CD8-positive, alpha-beta memory T cell (primary cell): Measurements from ENCODE around the gene RELB. TPM values are rescaled to one million over a fixed set of nuclear protein-coding genes. Genes with fewer than 3 reads are reported as not detected.

ENCODE experiments used
- CTCF ChIA-PET: fragments of 350-600 bp; sonication (Branson Sonifier 250); formaldehyde crosslinking; loops from one replicate; lab custom pipeline; 2021; ENCODE audit warnings: antibody characterized with exemption; lab: Charles Lee
- POLR2A ChIA-PET: fragments of 350-600 bp; sonication (Branson Sonifier 250); formaldehyde crosslinking; loops from one replicate; lab custom pipeline; 2021; ENCODE audit warnings: antibody characterized with exemption; lab: Charles Lee
- DNase-seq, 5 donors: peaks; one replicate each; pipeline versions ENCODE4 v3.0.0 to v3.0.0-alpha.2; 2020 to 2022; ENCODE audit warnings: mixed read lengths in 1 of 5
- H3K27ac ChIP-seq: one replicate; pipeline ENCODE4 v1.7.0; 2013; ENCODE audit warnings: low read depth, mild to moderate bottlenecking, low read length, moderate library complexity
- H3K27me3 ChIP-seq: 2 replicates; pipeline ENCODE4 v1.7.0; 2013; ENCODE audit warnings: low read length, mild to moderate bottlenecking; ENCODE audit not compliant: insufficient read depth, poor library complexity, severe bottlenecking
- H3K36me3 ChIP-seq: 2 replicates; pipeline ENCODE4 v1.7.0; 2013; ENCODE audit warnings: mild to moderate bottlenecking, low read length, moderate library complexity; ENCODE audit not compliant: insufficient read depth
- H3K4me1 ChIP-seq: 2 replicates; pipeline ENCODE4 v1.7.0; 2013; ENCODE audit warnings: mild to moderate bottlenecking, low read length, moderate library complexity; ENCODE audit not compliant: insufficient read depth
- H3K4me3 ChIP-seq: 2 replicates; pipeline ENCODE4 v1.7.0; 2013; ENCODE audit warnings: mild to moderate bottlenecking, low read length
- H3K9me3 ChIP-seq: 2 replicates; pipeline ENCODE4 v1.7.0; 2013; ENCODE audit warnings: mild to moderate bottlenecking, low read length
- H3K27ac Mint-ChIP-seq, 8 donors: one replicate each; pipeline ENCODE4 v1.8.0; 2020 to 2021; ENCODE audit warnings: mixed read lengths in 8 of 8, mild to moderate bottlenecking in 6 of 8, inconsistent platforms in 3 of 8, moderate library complexity in 3 of 8
- H3K27me3 Mint-ChIP-seq, 2 donors: one replicate each; pipeline ENCODE4 v1.8.0; 2020 to 2021; ENCODE audit warnings: mixed read lengths in 2 of 2, mild to moderate bottlenecking in 1 of 2, moderate library complexity in 1 of 2
- H3K36me3 Mint-ChIP-seq, 3 donors: one replicate each; pipeline ENCODE4 v1.8.0; 2020 to 2021; ENCODE audit warnings: mixed read lengths in 3 of 3, inconsistent platforms in 1 of 3, mild to moderate bottlenecking in 1 of 3
- H3K4me1 Mint-ChIP-seq, 3 donors: one replicate each; pipeline ENCODE4 v1.8.0; 2020 to 2021; ENCODE audit warnings: mixed read lengths in 3 of 3, inconsistent platforms in 1 of 3, mild to moderate bottlenecking in 1 of 3
- H3K4me3 Mint-ChIP-seq, 7 donors: one replicate each; pipeline ENCODE4 v1.8.0; 2020 to 2021; ENCODE audit warnings: mixed read lengths in 7 of 7, mild to moderate bottlenecking in 6 of 7, moderate library complexity in 4 of 7, inconsistent platforms in 2 of 7
- H3K9me3 Mint-ChIP-seq, 5 donors: one replicate each; pipeline ENCODE4 v1.8.0; 2020 to 2022; ENCODE audit warnings: mixed read lengths in 5 of 5, mild to moderate bottlenecking in 3 of 5, moderate library complexity in 2 of 5, inconsistent platforms in 1 of 5
- polyA plus RNA-seq: library from polyadenylated mRNA; unstranded; fragments of 300-500 nt; fragmentation: Illumina TruSeq; gene quantifications from one replicate; pipeline ENCODE4 v1.2.3, GENCODE V29; 2021
- total RNA-seq, 2 experiments: library from RNA; stranded (reverse); gene quantifications; one replicate each; pipeline ENCODE4 v1.2.3, GENCODE V29; 2021

RELB gene
- total and polyA plus RNA-seq, 3 experiments from 2014 or later: 22.7 to 57.4 (median 53.4) TPM

GRCh38 chr19:45011959-45012358, 10.7 kb downstream of the RELB start:
- Mint-ChIP-seq H3K27me3 (peaks cover 0 to 1% of the 10 kb centered on the region in 2 donors), H3K9me3 (no peaks in the 10 kb centered on the region), H3K36me3 (peaks cover 0 to 54% (median 8%) of the 10 kb centered on the region in 3 donors), H3K4me3 (no peak overlapping the region), H3K4me1 (peaks cover 14 to 20% (median 17%) of the 10 kb centered on the region in 3 donors), H3K27ac (peak overlapping the region in 1 of 8 donors; percentile 48)
- CTCF ChIA-PET: no interaction called here
- Histone ChIP-seq H3K4me1 (peaks cover 7% of the 10 kb centered on the region), H3K27me3 (no peaks in the 10 kb centered on the region), H3K36me3 (peaks cover 5% of the 10 kb centered on the region), H3K9me3 (no peaks in the 10 kb centered on the region), H3K27ac (no peak overlapping the region), H3K4me3 (no peak overlapping the region)
- no peak for DNase-seq
- POLR2A ChIA-PET: no interaction called here

- no peaks in the 10 kb centered on the region for H3K36me3 ChIP-seq
- Mint-ChIP-seq H3K27ac (peak overlapping the region; percentile 92 to 99 (median 94)), H3K4me1 (peaks cover 12 to 28% (median 18%) of the 10 kb centered on the region in 3 donors), H3K9me3 (no peaks in the 10 kb centered on the region), H3K4me3 (peak overlapping the region; percentile 15 to 76 (median 61)), H3K27me3 (no peaks in the 10 kb centered on the region), H3K36me3 (peaks cover 0 to 48% (median 4%) of the 10 kb centered on the region in 3 donors)
- peaks cover 10% of the 10 kb centered on the region for H3K4me1 ChIP-seq
- peak; percentile 62 to 93 (median 81) for DNase-seq
- H3K27me3 ChIP-seq: no peaks in the 10 kb centered on the region
- ChIA-PET POLR2A (interaction anchor here (0.5 kb wide), 1 partner anchor 33 kb away, joined by 3 read pairs; no protein-coding TSS in a partner anchor), CTCF (interaction anchor here (0.7 to 1.7 kb wide), 4 partner anchors 22 to 108 kb away, joined by 3 to 7 read pairs (median 4); partner anchors contain the start of gene CLASRP)
- no peaks in the 10 kb centered on the region for H3K9me3 ChIP-seq
- peak overlapping the region; percentile 68 for H3K27ac ChIP-seq
- H3K4me3 ChIP-seq: no peak overlapping the region
Observed at GRCh38 chr19:45016388-45017314, 15.4 kb downstream of the RELB start.

DNA sequence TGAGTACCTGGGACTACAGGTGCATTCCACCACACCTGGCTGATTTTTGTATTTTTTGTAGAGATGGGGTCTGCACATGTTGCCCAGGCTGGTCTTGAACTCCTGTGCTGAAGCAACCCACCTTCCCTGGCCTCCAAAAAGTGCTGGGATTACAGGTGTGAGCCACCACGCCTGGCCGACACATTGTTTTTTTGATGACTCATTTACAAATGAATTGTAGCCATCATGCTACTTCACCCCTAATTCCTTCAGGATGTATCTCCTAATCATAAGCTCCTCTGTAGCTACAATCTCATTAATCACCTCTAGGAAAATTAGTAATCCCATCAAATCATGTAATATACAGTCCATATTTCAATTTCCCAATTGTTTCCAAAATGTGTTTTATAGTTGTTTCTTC, 17.9 kb downstream of the RELB start:
- ChIA-PET CTCF (interaction anchor here (1.4 kb wide), 1 partner anchor 20 kb away, joined by 3 read pairs; no protein-coding TSS in a partner anchor), POLR2A (no interaction called here)
- Histone ChIP-seq H3K4me1 (peaks cover 10% of the 10 kb centered on the region), H3K27me3 (no peaks in the 10 kb centered on the region), H3K4me3 (no peak overlapping the region), H3K27ac (no peak overlapping the region), H3K36me3 (no peaks in the 10 kb centered on the region), H3K9me3 (no peaks in the 10 kb centered on the region)
- no peaks in the 10 kb centered on the region for H3K27me3 Mint-ChIP-seq
- H3K9me3 Mint-ChIP-seq: no peaks in the 10 kb centered on the region
- H3K4me1 Mint-ChIP-seq: peaks cover 12 to 28% (median 18%) of the 10 kb centered on the region in 3 donors
- peaks cover 0 to 45% (median 5%) of the 10 kb centered on the region in 3 donors for H3K36me3 Mint-ChIP-seq
- DNase-seq: no peak
- H3K4me3 Mint-ChIP-seq: no peak overlapping the region
- peak overlapping the region in 6 of 8 donors; percentile 2 to 66 (median 47) for H3K27ac Mint-ChIP-seq

- Mint-ChIP-seq H3K4me1 (peaks cover 12 to 27% (median 18%) of the 10 kb centered on the region in 3 donors), H3K9me3 (no peaks in the 10 kb centered on the region), H3K27ac (peak overlapping the region in 1 of 8 donors; percentile 85), H3K4me3 (no peak overlapping the region), H3K27me3 (no peaks in the 10 kb centered on the region), H3K36me3 (peaks cover 0 to 42% (median 5%) of the 10 kb centered on the region in 3 donors)
- Histone ChIP-seq H3K9me3 (no peaks in the 10 kb centered on the region), H3K4me1 (peaks cover 10% of the 10 kb centered on the region), H3K27me3 (no peaks in the 10 kb centered on the region), H3K36me3 (no peaks in the 10 kb centered on the region), H3K27ac (no peak overlapping the region), H3K4me3 (no peak overlapping the region)
- ChIA-PET CTCF (interaction anchor here (1.4 kb wide), 1 partner anchor 228 kb away, joined by 3 read pairs; no protein-coding TSS in a partner anchor), POLR2A (no interaction called here)
- no peak for DNase-seq
Observed at GRCh38 chr19:45020071-45020470, 18.8 kb downstream of the RELB start.

GRCh38 chr19:45021971-45022370, 20.7 kb downstream of the RELB start:
- Mint-ChIP-seq H3K4me1 (peaks cover 2 to 9% (median 3%) of the 10 kb centered on the region in 3 donors), H3K9me3 (no peaks in the 10 kb centered on the region), H3K27ac (peak overlapping the region in 2 of 8 donors; percentile 42 to 79), H3K36me3 (peaks cover 0 to 43% (median 5%) of the 10 kb centered on the region in 3 donors), H3K27me3 (no peaks in the 10 kb centered on the region), H3K4me3 (no peak overlapping the region)
- POLR2A ChIA-PET: no interaction called here
- Histone ChIP-seq H3K27ac (no peak overlapping the region), H3K27me3 (no peaks in the 10 kb centered on the region), H3K9me3 (no peaks in the 10 kb centered on the region), H3K4me1 (peaks cover 3% of the 10 kb centered on the region), H3K36me3 (no peaks in the 10 kb centered on the region), H3K4me3 (no peak overlapping the region)
- CTCF ChIA-PET: interaction anchor here (1.8 kb wide), 1 partner anchor 38 kb away, joined by 4 read pairs; no protein-coding TSS in a partner anchor
- DNase-seq: no peak

DNA sequence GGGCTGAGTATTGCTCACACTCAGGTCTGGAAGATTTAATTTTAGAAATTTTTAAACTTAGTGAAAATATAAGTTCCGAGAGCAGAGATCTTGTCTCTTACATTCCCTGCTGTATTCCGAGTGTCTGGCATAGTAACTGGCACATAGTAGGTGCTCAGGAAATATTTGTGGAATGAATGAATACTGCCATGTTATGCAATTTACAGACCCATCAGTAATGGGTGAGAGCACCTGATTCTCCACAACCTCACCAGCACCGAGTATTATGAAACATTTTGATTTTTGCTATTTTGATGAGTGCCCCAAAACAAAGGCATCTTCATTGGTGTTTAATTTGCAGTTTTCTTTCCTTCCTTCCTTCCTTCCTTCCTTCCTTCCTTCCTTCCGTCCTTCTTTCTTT, 21.8 kb downstream of the RELB start:
- Histone ChIP-seq H3K9me3 (no peaks in the 10 kb centered on the region), H3K27me3 (no peaks in the 10 kb centered on the region), H3K4me1 (no peaks in the 10 kb centered on the region), H3K27ac (no peak overlapping the region), H3K4me3 (no peak overlapping the region), H3K36me3 (peaks cover 4% of the 10 kb centered on the region)
- Mint-ChIP-seq H3K4me1 (peaks cover 0 to 7% (median 0%) of the 10 kb centered on the region in 3 donors), H3K36me3 (peaks cover 0 to 49% (median 8%) of the 10 kb centered on the region in 3 donors), H3K4me3 (no peak overlapping the region), H3K27ac (peak overlapping the region in 1 of 8 donors; percentile 82), H3K9me3 (no peaks in the 10 kb centered on the region), H3K27me3 (no peaks in the 10 kb centered on the region)
- no peak for DNase-seq
- ChIA-PET POLR2A (no interaction called here), CTCF (no interaction called here)

GRCh38 chr19:45025264-45025663, 24.0 kb downstream of the RELB start:
- Histone ChIP-seq H3K9me3 (no peaks in the 10 kb centered on the region), H3K4me1 (no peaks in the 10 kb centered on the region), H3K27ac (no peak overlapping the region), H3K27me3 (no peaks in the 10 kb centered on the region), H3K36me3 (peaks cover 14% of the 10 kb centered on the region), H3K4me3 (no peak overlapping the region)
- Mint-ChIP-seq H3K27ac (no peak overlapping the region), H3K4me3 (no peak overlapping the region), H3K27me3 (no peaks in the 10 kb centered on the region), H3K9me3 (no peaks in the 10 kb centered on the region), H3K36me3 (peaks cover 0 to 53% (median 7%) of the 10 kb centered on the region in 3 donors), H3K4me1 (no peaks in the 10 kb centered on the region)
- no peak for DNase-seq
- ChIA-PET POLR2A (no interaction called here), CTCF (no interaction called here)

- Mint-ChIP-seq H3K4me1 (no peaks in the 10 kb centered on the region), H3K4me3 (no peak overlapping the region), H3K36me3 (peaks cover 0 to 58% (median 10%) of the 10 kb centered on the region in 3 donors), H3K27me3 (no peaks in the 10 kb centered on the region), H3K9me3 (no peaks in the 10 kb centered on the region), H3K27ac (peak overlapping the region in 2 of 8 donors; percentile 14 to 48)
- Histone ChIP-seq H3K36me3 (peaks cover 19% of the 10 kb centered on the region), H3K27ac (no peak overlapping the region), H3K9me3 (no peaks in the 10 kb centered on the region), H3K4me1 (no peaks in the 10 kb centered on the region), H3K4me3 (no peak overlapping the region), H3K27me3 (no peaks in the 10 kb centered on the region)
- ChIA-PET POLR2A (no interaction called here), CTCF (interaction anchor here (1.1 kb wide), 1 partner anchor 34 kb away, joined by 3 read pairs; no protein-coding TSS in a partner anchor)
- DNase-seq: no peak
Observed at GRCh38 chr19:45027371-45027770, 26.1 kb downstream of the RELB start.
